Measurements from ENCODE around the gene GPI. TPM values are rescaled to one million over a fixed set of nuclear protein-coding genes. Genes with fewer than 3 reads are reported as not detected.

GPI gene
- total and polyA plus RNA-seq, 9 of the 15 experiments (the other 6 are each of a cell fraction or from before 2014, with no cell fraction given): 88.3 to 358 (median 122) TPM

GRCh38 chr19:34370117-34370516 is 5.1 kb downstream of the GPI start:
- in situ Hi-C loops (cut with MboI): no loop called here
- Histone ChIP-seq H4K20me1 (replicated peaks; ENCODE audit: control insufficient read depth, insufficient read depth, low read length) (peaks cover 31% of the 10 kb centered on the region), H3K27me3 (ENCODE audit: control insufficient read depth in 2 of 2, insufficient read depth in 2 of 2, low read length in 2 of 2) (no peaks in the 10 kb centered on the region), H3K4me3 (no peak overlapping the region), H3K4me1 (replicated peaks in 1 of 2; ENCODE audit: control insufficient read depth in 2 of 2, insufficient read depth in 2 of 2, low read length in 2 of 2) (peaks cover 25 to 36% of the 10 kb centered on the region in 2 experiments), H3K27ac (ENCODE audit: extremely low read depth, low read depth, low read length) (no peak overlapping the region; the same call in 2 of the 3 replicates), H3K79me2 (ENCODE audit: control insufficient read depth, insufficient read depth, low read length) (peaks cover 83% of the 10 kb centered on the region), H3K4me2 (ENCODE audit: insufficient read depth, low read length) (no peak overlapping the region), H3K36me3 (ENCODE audit: control insufficient read depth, insufficient read depth, low read length) (peaks cover 84% of the 10 kb centered on the region), H3K9me1 (ENCODE audit: control insufficient read depth, insufficient read depth, low read length) (peaks cover 11% of the 10 kb centered on the region), H3K9ac (ENCODE audit: insufficient read depth in 1 of 2, low read depth in 2 of 2, low read length in 2 of 2) (no peak overlapping the region), H3K9me3 (replicated peaks; ENCODE audit: control insufficient read depth, insufficient read depth, low read depth, low read length) (no peaks in the 10 kb centered on the region), H2AFZ (ENCODE audit: low read depth, low read length) (no peak overlapping the region)
- intact Hi-C loops (cut with micrococcal nuclease): no loop called here
- BruUV-seq (replicated peaks): no TSS peak
- CTCF ChIA-PET (ENCODE audit: low intra/inter-chr PET ratio): no interaction called here
- ATAC-seq (no peak), FAIRE-seq (no peak), DNase-seq (ENCODE audit: extremely low read depth in 1 of 4, low spot score in 3 of 4) (no peak)
- WGBS (ENCODE audit: insufficient coverage, low coverage, missing lambda C conversion rate): 94% methylated on average over 8 of the region's 8 CpGs
- TF ChIP-seq POLR2G (IDR thresholded peaks at IDR 0.05; ENCODE audit: low read depth, low read length): no peak
- POLR2A ChIA-PET: interaction anchor here (1.5 kb wide), 1 partner anchor 18 kb away, joined by 5 read pairs; no protein-coding TSS in a partner anchor

DNA sequence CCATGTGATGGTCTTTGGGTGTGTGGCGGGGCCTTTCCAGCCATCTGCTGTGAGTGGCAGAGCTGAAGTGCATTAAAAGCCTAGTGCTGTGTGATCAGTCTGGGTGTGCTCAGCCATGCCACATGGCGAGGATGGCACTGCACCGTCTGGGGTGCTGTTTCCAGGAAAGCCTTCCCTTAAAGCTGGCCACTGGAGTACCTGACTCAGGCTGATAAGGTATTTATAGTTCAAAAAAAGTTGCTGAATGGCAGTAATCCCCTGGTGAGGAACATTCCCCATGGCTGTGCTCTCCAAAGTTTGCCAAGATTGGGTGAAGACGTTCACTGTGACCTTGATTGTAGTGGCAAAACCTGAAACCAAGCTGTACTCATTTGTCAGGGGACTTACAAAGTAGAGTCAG is 6.0 kb downstream of the GPI start:
- no peak overlapping the region for H2AFZ ChIP-seq (ENCODE audit: low read depth, low read length)
- ATAC-seq (no peak), DNase-seq (ENCODE audit: extremely low read depth in 1 of 4, low spot score in 3 of 4) (no peak), FAIRE-seq (no peak)
- H3K4me1 ChIP-seq (replicated peaks in 1 of 2; ENCODE audit: control insufficient read depth in 2 of 2, insufficient read depth in 2 of 2, low read length in 2 of 2): peaks cover 23 to 28% of the 10 kb centered on the region in 2 experiments
- peaks cover 79% of the 10 kb centered on the region for H3K79me2 ChIP-seq (ENCODE audit: control insufficient read depth, insufficient read depth, low read length)
- BruUV-seq (replicated peaks): no TSS peak
- peaks cover 26% of the 10 kb centered on the region for H4K20me1 ChIP-seq (replicated peaks; ENCODE audit: control insufficient read depth, insufficient read depth, low read length)
- peaks cover 91% of the 10 kb centered on the region for H3K36me3 ChIP-seq (ENCODE audit: control insufficient read depth, insufficient read depth, low read length)
- CTCF ChIA-PET (ENCODE audit: low intra/inter-chr PET ratio): no interaction called here
- H3K9me3 ChIP-seq (replicated peaks; ENCODE audit: control insufficient read depth, insufficient read depth, low read depth, low read length): no peaks in the 10 kb centered on the region
- H3K4me3 ChIP-seq: no peak overlapping the region
- H3K4me2 ChIP-seq (ENCODE audit: insufficient read depth, low read length): no peak overlapping the region
- no peak overlapping the region; the same call in 2 of the 3 replicates for H3K27ac ChIP-seq (ENCODE audit: extremely low read depth, low read depth, low read length)
- intact Hi-C loops (cut with micrococcal nuclease) (no loop called here), in situ Hi-C loops (cut with MboI) (no loop called here)
- H3K9me1 ChIP-seq (ENCODE audit: control insufficient read depth, insufficient read depth, low read length): peaks cover 11% of the 10 kb centered on the region
- H3K9ac ChIP-seq (ENCODE audit: insufficient read depth in 1 of 2, low read depth in 2 of 2, low read length in 2 of 2): peak overlapping the region in 1 of 2 experiments; percentile 82; a peak in 2 of 4 replicates
- POLR2A ChIA-PET: interaction anchor here (0.6 to 1.5 kb wide), 3 partner anchors 13 to 70 kb away, joined by 3 to 5 read pairs (median 3); no protein-coding TSS in a partner anchor
- no peaks in the 10 kb centered on the region for H3K27me3 ChIP-seq (ENCODE audit: control insufficient read depth in 2 of 2, insufficient read depth in 2 of 2, low read length in 2 of 2)
- 62% methylated on average over 4 of the region's 4 CpGs for WGBS (ENCODE audit: insufficient coverage, low coverage, missing lambda C conversion rate)
- TF ChIP-seq ESRRB (CRISPR knock-in tag; IDR thresholded peaks at IDR 0.05; ENCODE audit: borderline replicate concordance): no peak
- TF ChIP-seq MEIS2 (IDR thresholded peaks at IDR 0.05; ENCODE audit: partially characterized antibody): no peak
- TF ChIP-seq MED1 (CRISPR knock-in tag; IDR thresholded peaks at IDR 0.05; ENCODE audit: borderline replicate concordance): no peak
- no peak for TF ChIP-seq NCOA1 (IDR thresholded peaks at IDR 0.05; ENCODE audit: low read depth)
- TF ChIP-seq GTF2B (IDR thresholded peaks at IDR 0.05; ENCODE audit: extremely low read depth, insufficient read length): no peak
- TF ChIP-seq, protein P1, sequence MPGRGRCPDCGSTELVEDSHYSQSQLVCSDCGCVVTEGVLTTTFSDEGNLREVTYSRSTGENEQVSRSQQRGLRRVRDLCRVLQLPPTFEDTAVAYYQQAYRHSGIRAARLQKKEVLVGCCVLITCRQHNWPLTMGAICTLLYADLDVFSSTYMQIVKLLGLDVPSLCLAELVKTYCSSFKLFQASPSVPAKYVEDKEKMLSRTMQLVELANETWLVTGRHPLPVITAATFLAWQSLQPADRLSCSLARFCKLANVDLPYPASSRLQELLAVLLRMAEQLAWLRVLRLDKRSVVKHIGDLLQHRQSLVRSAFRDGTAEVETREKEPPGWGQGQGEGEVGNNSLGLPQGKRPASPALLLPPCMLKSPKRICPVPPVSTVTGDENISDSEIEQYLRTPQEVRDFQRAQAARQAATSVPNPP (IDR thresholded peaks at IDR 0.05; ENCODE audit: borderline replicate concordance, insufficient read depth, insufficient read length): no peak
- no peak for TF ChIP-seq CREB5 (CRISPR knock-in tag; IDR thresholded peaks at IDR 0.05)
- TF ChIP-seq ZNF197 (CRISPR knock-in tag; IDR thresholded peaks at IDR 0.05; ENCODE audit: low read depth): no peak
- TF ChIP-seq HMG20B (CRISPR knock-in tag; IDR thresholded peaks at IDR 0.05): no peak
- no peak for TF ChIP-seq FUS (optimal IDR thresholded peaks at IDR 0.05; ENCODE audit: low read depth, low read length)
- no peak for TF ChIP-seq ZNF707 (CRISPR knock-in tag; conservative IDR thresholded peaks at IDR 0.05)
- no peak for TF ChIP-seq SRSF9 (IDR thresholded peaks at IDR 0.05; ENCODE audit: borderline replicate concordance, low read depth, low read length)

Data from K562 (cell line).